LNCaP clone FGC (cell line): ENCODE data around the gene TSC22D4.

Experiments
- DNase-seq: peaks from one replicate; pipeline ENCODE4 v3.0.0-alpha.2; 2011; ENCODE audit warnings: low read depth
- H3K4me3 ChIP-seq: 2 replicates; pipeline ENCODE4 v1.5.1; 2011; ENCODE audit warnings: mild to moderate bottlenecking, low read depth, low read length, control low read depth
- CTCF ChIP-seq: IDR thresholded peaks from 2 replicates; pipeline ENCODE4 v1.5.1; 2012; ENCODE audit warnings: mild to moderate bottlenecking; ENCODE audit not compliant: control insufficient read depth, insufficient read depth; ENCODE audit errors: extremely low read depth

The TSC22D4 gene

GRCh38 chr7:100428199-100428966 lies 50.6 kb downstream of the TSC22D4 start, which contains the start of gene ZCWPW1:
Gene ZCWPW1, minus strand, starts transcription at chr7:100428703. Its CDS starts 8,054 bp downstream, at chr7:100420649.
- peak; percentile 95 for DNase-seq
- no peak for TF ChIP-seq CTCF
- peak within 1 kb of the TSS; percentile 92 for H3K4me3 ChIP-seq

GRCh38 chr7:100427762-100428198 lies 51.2 kb downstream of the TSC22D4 start:
- peak overlapping the region; percentile 92 for H3K4me3 ChIP-seq
- no peak for DNase-seq
- TF ChIP-seq CTCF: no peak

DNA sequence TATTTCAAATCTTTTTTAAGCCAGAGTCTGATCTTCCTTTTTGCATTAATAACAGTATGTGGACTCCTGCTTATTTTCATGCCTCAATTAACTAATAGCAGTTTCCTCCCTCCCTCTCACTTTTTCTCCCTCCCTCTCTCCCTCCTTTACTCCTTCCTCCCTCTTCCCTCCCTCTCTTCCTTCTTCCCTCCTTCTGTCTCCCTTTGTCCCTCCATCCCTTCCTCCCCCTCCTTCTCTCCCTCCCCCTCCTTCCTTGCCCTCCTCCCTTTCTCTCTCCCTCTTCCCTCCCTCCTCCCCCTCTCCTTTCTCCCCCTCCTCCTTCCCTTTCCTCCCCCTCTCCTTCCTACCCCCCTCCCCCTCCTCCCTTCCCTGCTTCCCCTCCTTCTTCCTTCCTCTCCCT lies 52.5 kb downstream of the TSC22D4 start:
- no peak for DNase-seq
- H3K4me3 ChIP-seq: no peak overlapping the region
- TF ChIP-seq CTCF: no peak

DNA sequence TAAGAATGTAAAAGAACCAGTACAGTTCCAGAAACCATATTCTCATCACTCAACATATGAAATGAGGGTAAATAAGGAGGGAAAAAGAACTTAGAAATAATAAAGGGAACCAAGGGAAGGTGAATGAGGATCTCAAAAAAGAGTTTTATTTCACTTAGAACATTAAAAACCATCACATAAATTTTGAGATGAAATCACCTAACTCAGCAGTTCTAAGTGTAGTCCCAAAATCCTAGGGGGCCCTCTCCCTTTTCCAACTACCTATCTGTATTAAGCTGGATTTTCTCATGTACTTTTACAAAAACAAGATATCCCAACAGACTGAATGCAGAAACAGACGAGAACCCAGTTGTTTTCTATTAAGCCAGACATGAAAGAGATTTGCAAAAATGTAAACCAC lies 53.7 kb downstream of the TSC22D4 start:
- no peak overlapping the region for H3K4me3 ChIP-seq
- DNase-seq: no peak
- TF ChIP-seq CTCF: no peak

DNA sequence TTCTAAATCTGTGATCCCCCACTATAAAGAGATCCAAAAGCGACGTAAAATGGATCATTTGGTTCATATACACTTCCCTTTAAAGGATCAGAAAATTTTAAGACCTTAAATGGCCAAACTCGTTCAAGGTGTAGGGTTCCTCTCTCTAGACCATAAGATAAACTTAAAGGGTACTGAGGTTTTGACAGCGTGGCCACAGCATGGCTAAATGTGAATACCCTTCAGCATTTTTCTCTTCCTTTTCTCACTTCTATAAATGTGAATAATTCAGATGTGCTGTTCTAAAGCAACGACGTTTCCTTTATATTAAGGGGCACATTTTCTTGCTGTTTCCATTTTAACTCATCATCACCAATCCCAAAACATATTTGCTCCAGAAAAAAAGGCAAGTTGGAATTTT lies 55.7 kb downstream of the TSC22D4 start:
- no peak for DNase-seq
- TF ChIP-seq CTCF: no peak
- H3K4me3 ChIP-seq: no peak overlapping the region

DNA sequence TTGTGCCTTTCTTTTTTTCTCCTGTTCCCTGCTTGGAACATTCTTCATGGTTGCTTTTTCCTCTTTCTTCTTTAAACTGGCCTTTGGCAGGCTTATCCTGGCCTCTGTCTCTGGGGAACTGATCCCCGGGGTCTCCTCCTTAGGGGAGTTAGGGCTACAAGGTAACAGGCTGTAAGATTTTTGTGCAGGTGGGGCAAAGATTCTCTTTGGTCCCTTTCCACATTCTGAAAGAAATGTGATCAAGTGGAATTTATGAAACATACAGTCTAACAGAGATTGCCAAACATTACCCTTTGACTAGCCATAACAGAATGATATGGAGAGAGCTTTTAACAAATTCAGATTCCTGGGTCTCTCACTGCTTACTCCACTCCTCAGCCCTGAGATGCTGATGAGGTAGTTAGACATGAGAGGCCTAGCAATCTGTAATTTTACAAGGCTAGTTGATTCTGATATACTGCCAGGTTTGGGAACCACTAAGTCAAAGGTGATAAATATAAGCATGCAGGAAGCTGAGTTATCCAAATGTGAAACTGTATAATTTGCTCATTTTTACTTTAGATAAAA lies 59.3 kb downstream of the TSC22D4 start:
- no peak for TF ChIP-seq CTCF
- DNase-seq: no peak

More for the DNA sequence above, 59.3 kb downstream of the TSC22D4 start:
- no peak overlapping the region for H3K4me3 ChIP-seq
